Measurements from ENCODE around the gene TNFRSF19.
A peak's percentile ranks its signal among the peaks of the same experiment; 100 is the strongest.
"Not testable (repeated sequence)": the region's sequence is repeated elsewhere in the genome, so short reads cannot be mapped to it uniquely, and the experiment has no call there.

The TNFRSF19 gene

DNA sequence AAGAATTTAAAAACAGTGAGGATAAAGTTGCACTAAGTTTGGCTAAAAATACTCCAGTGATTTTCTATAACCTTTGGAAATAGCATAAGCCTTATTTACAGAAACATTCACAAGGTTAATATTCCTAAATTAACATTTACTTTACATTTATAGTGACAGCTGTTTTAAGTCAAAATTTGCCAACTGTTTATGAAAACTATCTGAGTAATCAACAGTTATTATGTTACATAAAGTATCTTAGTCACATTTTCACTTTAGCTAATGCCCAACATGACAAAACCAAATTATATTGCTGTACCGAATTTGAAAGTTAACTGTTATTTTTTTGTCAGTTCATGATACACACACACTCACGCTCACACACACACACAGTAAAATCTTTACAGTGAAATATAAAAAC is 1.2 kb downstream of the TNFRSF19 start:
- DNase-seq, result no peak

DNA sequence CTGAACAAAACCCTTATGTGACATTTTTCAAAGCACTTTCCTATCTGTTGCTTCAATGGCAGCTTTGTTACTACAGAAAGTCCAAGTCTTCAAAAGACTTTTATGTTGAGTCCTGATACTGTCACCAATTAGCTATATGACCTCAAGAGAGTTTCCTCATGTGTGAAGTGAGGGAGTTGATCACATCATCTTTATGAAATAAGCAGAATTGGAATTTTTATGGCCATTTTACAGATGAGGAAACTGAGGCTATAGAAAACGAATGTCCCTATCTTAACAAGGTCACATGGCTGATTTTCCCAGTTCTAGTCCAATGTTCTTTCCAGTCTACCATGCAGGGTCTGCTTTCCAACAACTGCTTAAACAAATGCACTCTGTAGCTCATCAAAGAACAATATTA is 2.6 kb downstream of the TNFRSF19 start:
- DNase-seq, result no peak

DNA sequence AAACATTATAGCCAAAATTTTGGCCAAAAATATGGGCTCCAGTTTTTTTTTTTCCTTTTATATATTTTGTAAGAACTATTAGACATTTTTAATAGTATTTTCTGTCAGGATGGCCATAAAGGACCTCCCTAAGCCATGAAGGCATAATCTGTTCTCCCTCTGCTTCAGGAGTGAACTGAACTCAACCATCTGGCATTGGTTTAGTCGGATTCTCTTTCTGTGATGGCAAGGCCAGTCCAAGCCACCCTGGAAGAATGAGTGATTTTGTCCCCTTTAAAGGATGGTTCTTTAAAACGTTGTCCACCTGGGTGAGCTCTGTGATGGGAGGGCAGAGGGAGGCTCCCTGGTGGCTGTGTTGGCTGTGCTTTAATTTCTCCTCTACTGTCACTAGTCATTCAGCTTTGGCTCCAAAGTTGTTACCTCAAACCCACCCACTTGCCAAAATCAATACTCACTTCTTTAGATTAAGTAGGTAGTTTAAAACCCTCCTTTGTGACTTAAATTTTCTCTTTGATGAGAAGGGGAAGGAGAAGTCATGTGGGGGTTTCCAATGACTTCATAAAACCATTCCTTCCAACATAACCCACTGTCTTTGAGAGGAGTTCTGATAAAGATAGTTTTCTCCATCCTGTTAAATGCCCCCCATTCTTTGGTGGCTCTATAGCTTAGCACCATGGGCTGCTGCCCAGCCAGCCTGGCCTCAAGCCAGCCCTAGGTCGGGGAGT is 4.4 kb downstream of the TNFRSF19 start:
- no peak for DNase-seq

DNA sequence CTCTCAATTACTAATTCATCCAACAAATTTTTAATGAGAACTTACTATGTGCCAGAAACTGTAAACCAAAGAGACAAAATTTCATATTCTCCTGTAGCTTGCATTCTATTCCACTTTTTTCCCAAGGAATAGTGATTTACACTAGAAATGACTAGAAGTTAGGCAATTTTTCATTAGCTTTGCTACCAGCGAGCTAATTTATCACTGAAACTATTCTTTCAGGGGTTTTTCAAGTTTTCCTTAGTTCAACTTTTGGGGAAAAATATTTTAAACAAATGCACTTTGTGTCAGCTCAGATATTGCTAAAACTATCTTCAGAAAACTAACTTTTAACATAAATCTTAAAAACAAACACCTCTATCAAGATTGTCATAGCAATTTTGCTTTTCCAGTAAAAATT is 5.4 kb downstream of the TNFRSF19 start:
- no peak for DNase-seq

DNA sequence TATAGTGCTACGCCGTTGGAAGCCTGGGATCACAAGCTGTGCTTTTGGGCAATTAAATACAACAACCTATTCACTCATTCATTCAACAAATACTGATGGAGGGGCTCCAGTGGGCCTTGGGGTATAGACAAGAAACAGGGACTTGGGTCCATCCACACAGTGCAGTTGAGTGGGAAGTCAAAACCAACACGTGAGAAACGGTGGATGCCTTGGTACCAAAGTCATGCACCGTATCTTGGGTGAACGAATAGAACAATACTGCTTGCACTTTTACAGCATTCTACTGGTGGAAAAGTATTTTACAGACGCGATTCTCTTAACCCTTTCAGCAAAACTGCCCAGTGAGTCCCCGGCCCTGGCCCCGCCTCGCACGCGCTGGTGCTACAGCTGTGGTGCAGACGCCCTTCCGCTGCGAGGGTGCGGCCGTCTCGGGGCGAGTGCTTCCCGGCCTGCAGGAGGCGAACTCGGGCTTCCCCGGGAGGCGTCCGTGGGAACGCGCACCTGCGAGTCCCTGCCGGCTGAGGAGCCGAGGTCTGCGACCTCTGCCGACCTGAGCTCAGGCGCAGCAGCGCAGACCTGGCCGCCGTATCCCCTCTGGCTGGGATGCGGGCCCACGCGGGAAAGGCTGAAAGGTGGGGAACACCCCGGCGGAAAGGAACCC is 8.3 kb downstream of the TNFRSF19 start:
- peak; percentile 13 for DNase-seq

DNA sequence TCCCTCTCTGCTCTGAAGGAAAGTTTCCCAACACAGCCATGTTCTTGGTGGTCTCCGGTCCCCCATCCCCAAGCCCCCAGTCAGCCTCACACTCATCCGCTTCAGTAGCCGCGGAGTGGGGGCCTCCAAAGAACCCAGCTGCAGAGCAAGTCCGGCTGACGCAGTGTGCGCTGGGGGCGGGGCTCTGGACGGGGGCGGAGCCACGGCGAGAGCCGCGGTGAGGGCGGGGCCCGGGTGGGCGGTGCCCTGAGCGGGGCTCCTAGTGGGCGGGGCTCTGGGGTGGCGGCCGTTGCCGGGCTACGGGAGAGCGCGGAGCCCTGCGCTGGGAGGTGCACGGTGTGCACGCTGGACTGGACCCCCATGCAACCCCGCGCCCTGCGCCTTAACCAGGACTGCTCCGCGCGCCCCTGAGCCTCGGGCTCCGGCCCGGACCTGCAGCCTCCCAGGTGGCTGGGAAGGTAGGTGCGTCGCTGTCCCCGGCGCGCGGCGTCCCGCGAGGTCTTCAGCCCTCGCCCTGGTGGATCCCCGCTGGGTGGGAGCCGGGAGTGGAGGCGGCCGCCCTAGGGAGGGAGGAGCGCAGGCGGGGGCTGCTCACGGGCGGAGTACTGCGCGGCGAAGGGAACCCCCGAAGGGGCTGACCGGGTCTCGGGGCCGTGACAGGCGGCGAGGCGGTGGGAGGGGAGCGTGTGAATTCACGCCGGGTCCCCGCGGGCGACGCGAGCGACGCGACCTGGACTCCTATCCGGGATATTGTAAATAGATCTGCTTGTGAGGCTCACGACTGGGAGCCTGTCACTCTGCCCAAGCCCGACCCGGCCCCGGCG is 9.1 kb downstream of the TNFRSF19 start:
- no peak for DNase-seq

DNA sequence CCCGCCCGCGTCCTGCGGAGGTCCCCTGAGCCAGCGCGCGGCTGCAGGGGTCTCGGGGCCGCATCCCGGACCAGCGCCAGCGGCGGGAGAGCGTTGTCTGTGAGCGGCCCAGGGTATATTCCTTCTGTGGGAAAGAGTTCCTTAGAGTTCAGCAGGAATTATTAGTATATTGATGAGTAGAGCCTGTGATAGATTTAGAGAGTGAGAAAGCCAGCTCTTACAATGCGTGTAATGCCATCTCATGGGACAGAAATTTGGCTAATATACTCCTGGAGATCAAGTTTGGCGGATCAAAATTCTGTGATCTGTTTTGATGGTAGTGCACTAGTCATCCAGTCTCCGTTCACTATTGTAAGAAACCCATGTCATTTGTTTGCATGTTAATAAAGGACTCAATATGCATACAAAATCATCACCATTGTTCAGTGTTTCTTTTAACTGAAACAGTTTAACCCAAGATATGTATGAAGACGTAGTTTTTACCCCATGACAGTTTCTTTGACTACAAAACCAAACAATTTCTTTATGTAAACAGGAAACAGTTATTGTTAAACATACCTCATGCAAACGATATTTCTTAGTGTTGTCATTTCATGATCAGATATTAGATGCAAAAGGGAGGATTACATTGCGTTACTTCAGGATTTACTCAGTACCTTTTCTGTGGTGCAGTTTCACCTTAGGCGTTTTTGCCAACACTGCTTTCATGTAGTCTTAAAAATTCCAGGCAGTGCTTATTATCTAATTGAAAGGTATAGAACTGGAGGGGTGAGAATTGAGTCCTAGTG is 9.9 kb downstream of the TNFRSF19 start:
- DNase-seq, result no peak

DNA sequence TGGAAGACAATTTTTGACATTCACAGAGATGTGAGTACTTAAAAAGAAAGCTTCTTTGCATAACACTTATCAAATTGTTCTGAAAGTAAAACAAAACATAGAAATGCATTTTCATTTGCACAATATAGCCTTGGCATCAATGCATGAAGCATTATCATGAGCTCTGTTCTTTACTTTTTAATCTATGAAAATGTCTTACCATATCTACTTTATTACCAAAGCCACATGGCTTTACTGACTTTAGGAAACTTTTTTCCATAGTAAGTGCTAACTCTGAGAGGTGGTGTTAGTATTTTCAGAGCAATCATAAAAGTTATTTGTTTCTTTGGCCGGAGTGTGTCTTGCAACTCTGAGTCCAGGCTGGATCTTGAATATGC is 10.5 kb downstream of the TNFRSF19 start:
- DNase-seq, result no peak

DNA sequence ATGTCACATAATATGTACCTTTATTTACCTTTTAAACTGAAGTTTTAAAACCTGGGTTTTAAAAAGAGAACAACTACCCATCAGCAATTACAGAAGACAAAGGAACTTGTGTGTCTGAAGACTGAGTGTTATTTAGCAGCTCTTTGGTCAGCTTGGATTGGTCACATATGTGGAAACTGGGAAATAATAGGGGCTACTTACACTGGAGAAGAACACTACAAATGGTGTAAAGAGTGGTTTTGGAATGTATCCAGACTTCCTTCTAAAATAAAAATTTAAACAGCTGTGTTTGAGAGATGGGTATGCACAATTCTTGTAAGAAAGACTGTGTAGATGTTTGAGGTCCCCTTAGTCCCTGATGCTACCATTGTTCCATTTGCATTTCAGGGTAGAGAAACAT is 13.3 kb downstream of the TNFRSF19 start:
- no peak for DNase-seq

DNA sequence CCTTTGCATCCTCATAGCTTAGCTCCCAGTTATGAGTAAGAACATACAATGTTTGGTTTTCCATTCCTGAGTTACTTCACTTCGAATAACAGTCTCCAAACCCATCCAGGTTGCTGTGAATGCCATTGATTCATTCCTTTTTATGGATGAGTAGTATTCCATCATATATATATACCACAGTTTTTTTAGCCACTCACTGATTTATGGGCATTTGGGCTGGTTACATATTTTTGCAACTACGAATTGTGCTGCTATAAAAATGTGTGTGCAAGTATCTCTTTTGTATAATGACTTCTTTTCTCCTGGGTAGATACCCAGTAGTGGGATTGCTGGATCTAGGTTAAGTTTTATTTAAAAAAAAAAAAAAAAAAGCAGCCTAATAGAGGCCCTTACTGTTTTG is 14.1 kb downstream of the TNFRSF19 start:
- DNase-seq, result no peak

DNA sequence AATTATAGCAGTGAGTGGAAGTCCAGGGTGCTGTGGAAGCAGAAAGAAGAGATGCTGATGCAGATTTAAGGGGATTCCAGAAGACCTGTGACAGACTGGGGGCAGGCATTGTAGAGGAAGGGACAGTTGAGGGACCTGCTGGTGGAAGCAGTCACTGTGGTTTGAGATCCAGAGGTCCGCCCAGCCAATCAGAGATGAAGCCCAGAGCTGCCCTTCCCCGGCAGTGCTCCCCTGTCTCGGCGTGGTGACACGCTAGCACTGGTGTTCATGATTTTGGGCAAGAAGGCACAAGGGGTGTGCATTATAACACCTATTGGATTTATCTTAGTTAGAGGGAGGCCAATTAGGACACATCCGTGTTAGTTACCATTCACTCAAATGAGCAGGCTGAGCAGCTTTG is 16.1 kb downstream of the TNFRSF19 start:
- DNase-seq, result no peak

DNA sequence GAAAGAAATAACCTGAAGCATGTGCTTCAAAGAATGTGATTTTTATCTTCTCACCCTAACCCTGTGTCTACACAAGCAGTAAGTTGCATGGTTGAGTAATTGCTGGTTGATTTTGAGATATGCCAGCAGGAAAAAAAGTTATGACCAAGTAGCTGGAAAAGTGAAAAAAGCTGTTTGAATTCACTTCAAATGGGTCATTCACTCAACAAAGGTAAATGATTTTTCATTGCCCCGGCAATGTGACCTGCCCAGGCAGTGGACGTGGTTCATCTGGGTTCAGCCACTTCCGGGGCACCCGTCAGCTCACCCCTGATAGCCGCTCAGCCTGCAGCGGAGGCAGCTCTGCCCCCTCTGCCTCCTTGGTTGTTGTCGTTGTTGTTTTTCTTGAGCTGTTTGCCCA is 18.5 kb downstream of the TNFRSF19 start:
- peak; percentile 13 for DNase-seq

DNA sequence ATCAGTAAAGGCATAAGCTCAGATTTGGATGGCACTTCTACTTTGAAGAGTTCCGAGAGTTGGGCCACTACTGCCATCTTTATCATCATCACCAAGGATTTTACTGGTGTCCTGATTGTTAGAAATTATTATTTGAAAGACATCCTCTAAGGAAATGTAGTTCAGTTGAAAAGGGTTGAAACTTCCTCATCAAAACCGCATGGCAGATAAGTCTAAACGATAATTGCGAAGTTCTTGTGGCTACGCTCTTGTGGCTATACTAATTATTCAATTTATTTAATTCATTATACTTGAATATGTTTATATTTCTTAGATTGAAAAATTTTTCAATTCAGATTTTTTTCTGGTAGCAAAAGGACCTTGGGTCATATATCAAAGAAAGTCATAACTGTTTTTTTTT is 22.4 kb downstream of the TNFRSF19 start:
- peak; percentile 62 for DNase-seq

DNA sequence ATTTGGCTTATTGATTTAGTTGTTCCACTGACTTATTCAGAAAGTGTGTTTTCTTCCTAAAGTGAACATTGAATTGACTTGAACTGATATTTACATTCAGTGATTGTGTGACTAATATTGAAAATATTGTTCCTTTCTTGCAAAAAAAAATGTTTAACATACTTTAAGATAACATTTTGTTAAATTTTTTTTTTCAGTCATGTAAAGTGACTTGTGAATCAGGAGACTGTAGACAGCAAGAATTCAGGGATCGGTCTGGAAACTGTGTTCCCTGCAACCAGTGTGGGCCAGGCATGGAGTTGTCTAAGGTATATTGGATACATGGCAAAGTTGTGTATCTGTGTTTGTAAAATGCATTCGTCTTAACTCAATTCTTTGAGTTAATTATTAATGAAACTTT is 22.9 kb downstream of the TNFRSF19 start:
- DNase-seq, result no peak

DNA sequence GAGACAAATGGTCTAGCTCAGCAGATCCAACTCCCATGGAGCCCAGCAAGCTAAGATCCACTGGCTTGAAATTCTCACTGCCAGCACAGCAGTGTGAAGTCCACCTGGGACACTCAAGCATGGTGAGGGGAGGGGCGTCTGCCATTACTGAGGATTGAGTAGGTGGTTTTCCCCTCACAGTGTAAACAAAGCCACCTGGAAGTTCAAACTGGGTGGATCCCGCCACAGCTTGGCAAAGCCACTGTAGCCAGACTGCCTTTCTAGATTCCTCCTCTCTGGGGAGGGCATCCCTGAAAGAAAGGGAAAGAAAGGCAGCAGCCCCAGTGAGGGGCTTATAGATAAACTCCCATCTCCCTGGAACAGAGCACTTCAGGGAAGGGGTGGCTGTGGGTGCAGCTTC is 24.1 kb downstream of the TNFRSF19 start:
- not testable (repeated sequence) for DNase-seq

DNA sequence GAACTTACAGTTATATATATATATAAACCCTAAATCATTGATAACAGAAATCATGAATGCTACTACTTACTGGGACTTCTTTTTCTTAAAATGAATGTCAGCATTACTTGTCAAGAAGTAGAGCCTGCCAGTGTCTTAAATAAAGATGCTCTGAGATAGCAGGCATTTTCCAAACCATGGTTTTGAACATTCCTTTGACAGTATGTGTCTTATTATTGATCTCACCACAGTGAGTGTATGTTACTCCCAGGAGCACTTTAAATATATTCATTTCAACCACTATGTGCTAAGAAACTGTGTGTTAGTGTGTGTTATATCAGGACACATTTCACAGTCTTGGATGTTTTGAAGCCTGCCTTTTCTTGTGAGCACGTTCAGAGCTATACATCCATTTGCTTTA is 28.2 kb downstream of the TNFRSF19 start:
- DNase-seq, result no peak

DNA sequence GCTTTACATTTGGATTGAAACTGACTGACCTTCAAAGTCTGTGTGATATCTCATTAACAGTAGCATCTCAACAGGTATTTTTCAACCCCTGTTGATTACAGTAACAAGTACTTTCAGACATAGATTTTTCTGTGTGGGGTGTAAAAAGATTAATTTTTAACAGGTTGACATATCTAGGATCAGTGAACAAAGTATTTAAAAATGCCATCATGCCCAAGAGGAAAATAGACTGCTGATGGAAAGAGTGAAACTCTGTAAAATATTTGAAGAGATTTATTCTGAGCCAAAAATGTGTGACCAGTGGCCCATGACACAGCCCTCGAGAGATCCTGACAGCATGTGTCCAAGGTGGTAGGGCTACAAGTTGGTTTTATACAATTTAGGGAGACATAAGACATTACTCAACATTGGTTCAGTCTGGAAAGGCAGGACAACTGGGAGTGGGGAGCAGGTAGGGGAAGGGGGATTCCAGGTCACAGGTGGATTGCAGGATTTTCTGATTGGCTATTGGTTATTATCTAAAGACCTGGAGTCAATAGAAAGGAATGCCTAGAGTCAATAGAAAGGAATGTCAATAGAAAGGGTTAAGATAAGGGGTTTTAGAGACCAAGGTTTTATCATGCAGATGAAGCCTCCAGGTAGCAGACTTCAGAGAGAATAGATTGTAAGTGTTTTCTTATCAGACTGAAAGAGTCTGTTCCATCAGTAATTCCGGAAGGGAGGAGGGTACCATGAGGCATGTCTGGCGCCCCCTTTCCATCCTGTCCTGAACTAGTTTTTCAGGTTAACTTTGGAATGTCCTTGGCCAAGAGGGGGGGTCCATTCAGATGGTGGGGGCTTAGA is 29.1 kb downstream of the TNFRSF19 start:
- no peak for DNase-seq

DNA sequence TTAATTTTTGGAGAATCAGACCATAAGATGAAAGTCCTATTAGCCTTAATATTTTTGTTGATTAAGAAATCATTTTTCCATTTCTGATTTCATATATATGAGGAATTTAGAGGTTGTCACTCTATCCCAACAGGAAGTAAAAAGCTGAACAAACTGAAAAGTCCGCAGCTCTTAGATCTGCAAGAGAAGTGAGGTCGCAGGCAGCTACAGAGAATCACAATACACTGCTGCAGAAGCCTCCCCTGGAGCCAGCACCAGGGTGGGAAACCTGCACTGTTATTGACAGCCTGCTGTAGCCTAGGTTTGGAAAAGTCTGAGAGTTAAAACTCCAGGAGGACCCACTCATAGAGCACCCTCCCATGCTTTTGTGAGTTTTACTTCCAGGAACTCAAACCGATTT is 29.9 kb downstream of the TNFRSF19 start:
- no peak for DNase-seq

DNA sequence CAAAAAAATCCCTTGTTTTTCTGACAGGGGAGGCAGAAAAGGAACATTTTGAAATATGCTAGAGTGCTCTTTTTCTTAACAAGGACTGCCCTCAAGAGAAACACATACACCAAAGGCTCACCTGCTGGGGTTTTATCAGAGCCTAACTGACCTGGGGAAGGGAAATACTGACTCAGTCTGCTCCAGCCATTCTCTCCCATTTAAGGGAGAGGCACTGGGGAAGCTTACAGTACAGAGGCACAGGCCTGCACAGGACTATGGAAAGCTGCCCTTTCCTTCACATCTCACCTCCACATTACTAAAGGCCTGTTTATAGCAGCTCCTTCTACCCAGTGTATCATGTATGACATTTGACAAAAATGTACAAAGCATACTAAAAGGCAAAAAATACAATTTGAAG is 30.3 kb downstream of the TNFRSF19 start:
- DNase-seq, result no peak

DNA sequence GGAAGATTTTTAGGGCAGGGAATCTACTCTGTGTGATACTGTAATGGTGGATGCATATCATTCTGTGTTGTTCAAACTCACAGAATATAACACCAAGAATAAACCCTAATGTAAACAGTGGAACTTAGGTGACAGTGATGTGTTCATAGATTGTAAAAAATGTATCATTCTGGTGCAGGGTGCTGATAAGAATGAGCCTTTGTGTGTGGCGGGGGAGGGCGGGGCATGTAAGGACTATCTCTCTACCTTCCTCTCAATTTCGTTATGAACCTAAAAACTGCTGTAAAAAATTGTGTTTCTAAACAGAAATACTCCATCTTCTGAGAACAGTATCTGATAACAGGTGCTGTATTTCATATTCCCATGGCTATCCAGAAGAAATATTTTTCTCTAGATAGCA is 35.6 kb downstream of the TNFRSF19 start:
- no peak for DNase-seq

DNA sequence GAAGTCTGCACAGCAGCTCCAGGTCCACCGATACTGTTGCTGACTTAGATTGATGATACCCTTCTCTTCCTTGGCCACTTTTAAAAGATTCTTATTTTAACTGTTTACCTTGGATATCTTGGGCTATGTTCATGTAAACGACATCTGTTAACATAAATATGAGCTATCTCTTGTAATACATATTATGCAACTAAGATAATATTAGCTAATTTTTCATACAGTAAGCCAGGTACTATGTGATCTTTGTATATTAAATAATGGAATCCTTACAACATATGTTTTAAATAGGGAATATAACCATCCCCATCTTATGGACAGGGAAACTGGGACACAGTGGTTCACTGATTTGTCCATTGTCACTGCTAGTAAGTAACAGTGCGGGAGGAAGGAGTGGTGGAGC is 37.9 kb downstream of the TNFRSF19 start:
- DNase-seq, result no peak

DNA sequence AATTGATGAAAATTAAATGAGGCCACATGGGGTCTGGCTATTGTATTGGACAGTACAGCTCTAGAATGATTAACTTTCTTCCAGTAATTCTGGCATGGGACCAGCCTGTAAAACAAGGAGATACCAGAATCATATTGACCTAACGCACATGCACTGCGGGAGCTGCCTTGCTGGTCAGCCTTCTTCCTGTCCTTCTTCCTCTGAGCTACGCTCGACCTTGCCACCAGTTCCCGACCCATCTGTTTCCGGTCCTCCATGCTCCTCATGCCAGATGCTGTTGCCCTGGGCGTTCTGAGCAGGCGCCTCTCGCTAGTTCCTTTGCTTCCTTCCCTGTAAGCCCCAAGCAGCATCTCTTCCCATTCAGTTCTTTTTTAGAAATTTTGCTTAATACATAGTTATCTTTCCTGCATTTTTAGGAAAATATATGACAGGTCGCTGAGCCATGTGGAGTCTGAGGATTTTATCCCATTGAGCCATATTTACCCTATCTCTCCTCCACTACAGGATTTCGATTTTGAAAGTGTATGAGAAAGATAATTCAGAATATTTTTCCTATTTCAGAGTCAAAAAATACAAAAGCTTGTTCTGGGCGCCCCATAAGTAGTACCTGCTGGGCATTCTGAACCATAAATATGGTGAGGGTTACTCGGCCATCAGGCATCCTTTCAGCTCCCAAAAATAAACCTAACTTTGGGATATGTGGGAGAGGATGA is 38.6 kb downstream of the TNFRSF19 start:
- DNase-seq, result no peak
